HG03378 (cell line): Measurements from ENCODE around the gene NFAM1.

ENCODE experiments used
- ATAC-seq: cut with Tn5 transposase; IDR thresholded peaks from one replicate; pipeline ENCODE4 v1.9.1; 2021; ENCODE audit warnings: mild to moderate bottlenecking, moderate library complexity; ENCODE audit not compliant: unreplicated experiment

Gene NFAM1

DNA sequence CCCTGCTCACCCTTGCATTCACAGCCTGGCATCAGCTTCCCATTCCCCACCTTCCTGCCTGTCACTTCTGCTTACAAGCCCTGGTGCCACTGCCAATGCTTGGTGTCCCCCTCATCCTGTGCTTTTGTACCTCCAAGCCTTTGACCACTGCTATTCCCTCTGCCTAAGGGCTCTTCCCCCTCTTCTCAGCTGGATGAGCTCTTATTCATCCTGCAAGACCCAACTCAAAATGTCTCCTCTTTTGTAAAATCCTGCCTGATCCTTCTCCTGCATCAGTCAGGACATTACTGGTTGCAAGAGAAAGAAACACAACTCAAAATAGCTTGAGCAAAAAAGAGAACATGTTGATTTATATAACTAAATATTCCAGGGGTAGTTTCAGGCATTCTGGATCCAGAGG, 94.8 kb downstream of the NFAM1 start:
- no peak for ATAC-seq

DNA sequence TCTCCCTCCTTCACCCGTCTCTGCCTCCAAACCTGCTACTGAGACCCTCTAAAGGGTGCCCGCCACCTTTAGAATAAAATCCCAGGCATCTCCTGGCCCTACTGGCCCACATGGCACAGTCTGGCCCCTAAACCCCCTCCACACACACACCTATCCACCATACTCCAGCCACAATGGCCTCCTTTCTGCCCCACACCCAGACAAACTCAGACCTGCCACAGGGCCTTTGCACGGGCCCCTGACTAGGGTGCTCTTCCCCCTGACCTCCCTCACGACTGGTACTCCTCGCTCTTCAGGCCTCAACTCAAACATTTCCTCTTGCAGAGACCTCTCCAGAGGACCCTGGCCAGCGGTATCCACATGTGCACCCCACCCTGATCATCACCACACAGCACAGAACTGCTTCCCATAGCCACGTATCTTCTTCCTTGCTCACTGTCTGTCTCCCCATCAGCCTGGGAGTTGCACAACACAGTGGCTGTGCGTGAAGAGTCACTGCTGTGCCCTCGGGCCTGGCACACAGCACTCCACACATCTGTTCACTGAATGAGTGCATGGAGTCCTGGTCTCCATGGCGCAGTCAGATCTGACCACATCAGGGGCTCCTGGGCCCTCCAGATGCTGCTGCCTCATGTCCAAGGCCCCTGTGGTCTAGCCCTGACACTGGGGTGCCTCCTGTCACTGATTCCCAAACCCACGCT, 95.5 kb downstream of the NFAM1 start:
- no peak for ATAC-seq

DNA sequence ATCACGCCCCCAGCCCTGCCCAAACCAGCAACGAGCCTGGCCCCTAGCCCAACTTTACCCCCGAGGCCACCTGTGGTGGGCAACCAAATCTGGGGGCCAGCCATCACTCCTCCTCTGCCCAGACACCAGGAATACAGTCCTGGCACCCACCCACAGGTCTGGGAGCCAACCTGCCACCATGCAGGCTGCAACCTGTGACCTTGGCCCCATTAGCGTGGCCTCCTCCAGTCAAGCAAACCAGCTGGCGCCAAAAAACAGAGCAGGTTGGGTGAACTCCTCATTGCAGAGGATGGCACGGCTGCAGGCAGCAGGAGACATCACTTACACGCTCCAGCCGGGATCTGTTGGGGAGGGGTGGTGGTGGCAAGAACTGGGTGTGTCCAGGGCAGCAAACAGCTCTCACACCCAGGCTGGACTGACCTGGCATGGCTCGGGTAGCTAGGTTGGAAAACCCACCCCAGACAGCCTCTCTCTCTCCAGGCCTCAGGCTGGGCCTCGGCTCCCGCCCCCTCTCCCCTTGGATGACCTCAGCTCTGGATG, 96.3 kb downstream of the NFAM1 start:
- no peak for ATAC-seq

DNA sequence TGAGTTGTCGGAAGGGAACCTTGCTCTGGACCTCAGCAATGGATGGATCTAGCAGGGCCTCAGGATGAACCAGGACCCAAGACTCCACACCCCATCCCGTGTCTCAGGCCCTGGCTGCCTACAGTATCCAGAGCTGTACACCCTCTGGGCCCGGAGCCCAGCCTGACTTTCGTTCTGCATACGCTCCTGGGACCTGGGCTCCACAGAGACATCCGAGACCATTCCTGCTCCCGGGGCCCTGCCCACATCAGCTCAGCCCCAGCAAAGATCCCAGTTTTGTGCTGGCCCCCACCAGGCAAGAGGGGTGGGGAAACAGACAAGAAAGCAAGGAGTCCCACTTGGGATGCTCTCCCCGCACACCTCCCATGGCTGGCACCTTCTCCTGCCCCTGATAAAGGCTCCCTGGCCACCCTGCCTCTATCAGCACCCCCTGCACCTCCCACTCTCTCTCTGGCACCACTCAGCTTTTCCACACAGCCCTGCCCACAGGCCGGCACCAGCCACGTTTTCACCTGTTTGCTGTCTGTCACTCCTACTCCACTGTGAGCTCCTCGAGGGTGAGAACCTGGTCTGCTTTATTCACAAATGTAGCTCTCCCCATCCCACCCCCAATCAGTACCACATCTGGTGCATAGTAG, 97.2 kb downstream of the NFAM1 start:
- ATAC-seq: no peak

DNA sequence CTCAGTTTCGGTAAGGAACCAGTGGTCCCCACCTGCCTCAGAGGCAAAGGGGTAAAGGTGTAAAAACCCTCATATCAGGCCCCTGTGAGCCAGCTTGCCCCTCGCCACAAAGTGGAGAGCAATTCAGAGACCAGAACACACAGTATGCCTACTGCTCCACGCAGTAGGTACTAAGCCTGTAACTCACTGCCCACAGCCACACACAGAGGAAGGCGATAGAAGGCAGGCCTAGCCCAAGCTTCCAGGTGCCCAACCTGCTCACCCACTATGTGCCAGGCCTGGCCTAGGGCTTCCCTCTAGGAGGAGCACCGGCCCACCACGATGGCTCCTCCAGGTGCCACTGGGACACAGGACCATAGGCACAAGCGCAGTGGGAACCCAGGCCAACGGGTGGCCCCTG, 98.7 kb downstream of the NFAM1 start:
- ATAC-seq: no peak

DNA sequence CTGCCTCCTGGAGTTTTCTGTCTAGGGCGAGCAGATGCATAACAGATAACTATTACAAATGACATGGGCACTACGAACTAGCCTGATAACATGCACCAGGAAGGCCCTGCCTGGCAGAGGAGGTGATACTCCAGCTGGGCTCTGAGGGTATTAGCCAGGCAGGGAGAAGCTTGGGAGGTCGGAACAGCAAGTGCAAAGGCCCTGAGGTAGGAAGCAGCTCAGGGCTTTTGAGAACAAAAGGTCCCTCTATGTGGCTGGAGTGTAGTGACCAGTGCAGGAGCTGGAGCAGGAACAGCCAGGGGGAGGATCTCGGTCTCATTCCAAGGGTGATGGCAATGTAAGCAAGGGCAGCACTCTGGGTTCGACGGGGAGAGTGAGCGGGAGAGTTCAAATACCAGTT, 100.1 kb downstream of the NFAM1 start:
- no peak for ATAC-seq

DNA sequence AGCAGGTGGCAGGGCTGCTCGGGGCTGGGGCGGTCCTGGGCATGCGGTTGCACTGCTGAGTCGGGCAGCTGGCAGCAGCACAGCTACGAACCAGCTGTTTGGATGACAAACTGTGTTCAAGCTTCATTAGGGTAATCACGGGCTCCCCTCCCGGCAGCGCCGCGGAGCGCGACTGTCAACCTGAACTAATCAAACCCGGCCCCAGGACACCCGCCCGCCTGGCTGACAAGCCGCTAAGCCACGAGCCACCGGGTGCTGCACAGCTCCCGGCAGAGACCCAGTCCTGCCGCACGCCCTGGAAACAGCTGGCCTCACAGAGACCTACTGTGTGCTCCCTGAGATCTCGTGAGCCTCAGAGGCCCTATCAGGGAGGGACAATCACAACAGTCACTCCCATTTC, 101.2 kb downstream of the NFAM1 start:
- no peak for ATAC-seq
